ENCODE measurements around the gene SOBP. TPM values are rescaled to one million over a fixed set of nuclear protein-coding genes. Genes with fewer than 3 reads are reported as not detected.

Gene SOBP
- total and polyA plus RNA-seq, 2 donors (not counting 3 experiments of a cell fraction or from before 2014, with no cell fraction given): 0.35 to 6.6 TPM

GRCh38 chr6:107584726-107585125, 94.8 kb downstream of the SOBP start:
- no peak overlapping the region for H3K9ac ChIP-seq (replicated peaks; ENCODE audit: extremely low read depth, insufficient read depth, low read length)
- H2AFZ ChIP-seq (ENCODE audit: low read depth, low read length): no peak overlapping the region
- dilution Hi-C loops (cut with MboI; ENCODE audit: extremely low pct_ligation_motif_present, low sequenced_read_pairs): no loop called here
- POLR2A ChIA-PET: no interaction called here
- intact Hi-C loops (cut with micrococcal nuclease): no loop called here
- H4K20me1 ChIP-seq (replicated peaks; ENCODE audit: control insufficient read depth, extremely low read depth, insufficient read depth, low read length): no peaks in the 10 kb centered on the region
- H3K9me1 ChIP-seq (replicated peaks; ENCODE audit: control insufficient read depth, extremely low read depth, insufficient read depth, low read length): no peaks in the 10 kb centered on the region
- no TSS peak for BruUV-seq (replicated peaks)
- H3K4me3 ChIP-seq (replicated peaks in 1 of 3; ENCODE audit: insufficient read depth in 1 of 3, low read depth in 1 of 3, low read length in 3 of 3): no peak overlapping the region
- no peaks in the 10 kb centered on the region for H3K79me2 ChIP-seq (ENCODE audit: control insufficient read depth, insufficient read depth, low read length)
- no peaks in the 10 kb centered on the region for H3K36me3 ChIP-seq (ENCODE audit: control insufficient read depth in 2 of 2, extremely low read depth in 1 of 2, insufficient read depth in 2 of 2, low read length in 2 of 2)
- DNase-seq (ENCODE audit: low read depth, low spot score): no peak
- TF ChIP-seq JUN (IDR thresholded peaks at IDR 0.05; ENCODE audit: borderline replicate concordance, insufficient read depth, insufficient read length, low read depth) (no peak), POLR2AphosphoS5 (IDR thresholded peaks at IDR 0.05; ENCODE audit: insufficient read depth, low read depth, low read length) (no peak), GATA2 (IDR thresholded peaks at IDR 0.05; ENCODE audit: insufficient read depth, insufficient read length, low read depth, low read length) (no peak), EZH2 (IDR thresholded peaks at IDR 0.05; ENCODE audit: borderline replicate concordance, low read depth, low read length, severe bottlenecking) (no peak), POLR2A (IDR thresholded peaks at IDR 0.05; ENCODE audit: low read depth, low read length) (no peak), MYC (IDR thresholded peaks at IDR 0.05; ENCODE audit: low read depth, low read length) (no peak), FOS (IDR thresholded peaks at IDR 0.05; ENCODE audit: borderline replicate concordance, insufficient read depth, low read length) (no peak)
- TF ChIP-seq, protein P1, sequence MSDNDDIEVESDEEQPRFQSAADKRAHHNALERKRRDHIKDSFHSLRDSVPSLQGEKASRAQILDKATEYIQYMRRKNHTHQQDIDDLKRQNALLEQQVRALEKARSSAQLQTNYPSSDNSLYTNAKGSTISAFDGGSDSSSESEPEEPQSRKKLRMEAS (IDR thresholded peaks at IDR 0.05; ENCODE audit: insufficient read depth, insufficient read length): no peak
- TF ChIP-seq, protein P2, sequence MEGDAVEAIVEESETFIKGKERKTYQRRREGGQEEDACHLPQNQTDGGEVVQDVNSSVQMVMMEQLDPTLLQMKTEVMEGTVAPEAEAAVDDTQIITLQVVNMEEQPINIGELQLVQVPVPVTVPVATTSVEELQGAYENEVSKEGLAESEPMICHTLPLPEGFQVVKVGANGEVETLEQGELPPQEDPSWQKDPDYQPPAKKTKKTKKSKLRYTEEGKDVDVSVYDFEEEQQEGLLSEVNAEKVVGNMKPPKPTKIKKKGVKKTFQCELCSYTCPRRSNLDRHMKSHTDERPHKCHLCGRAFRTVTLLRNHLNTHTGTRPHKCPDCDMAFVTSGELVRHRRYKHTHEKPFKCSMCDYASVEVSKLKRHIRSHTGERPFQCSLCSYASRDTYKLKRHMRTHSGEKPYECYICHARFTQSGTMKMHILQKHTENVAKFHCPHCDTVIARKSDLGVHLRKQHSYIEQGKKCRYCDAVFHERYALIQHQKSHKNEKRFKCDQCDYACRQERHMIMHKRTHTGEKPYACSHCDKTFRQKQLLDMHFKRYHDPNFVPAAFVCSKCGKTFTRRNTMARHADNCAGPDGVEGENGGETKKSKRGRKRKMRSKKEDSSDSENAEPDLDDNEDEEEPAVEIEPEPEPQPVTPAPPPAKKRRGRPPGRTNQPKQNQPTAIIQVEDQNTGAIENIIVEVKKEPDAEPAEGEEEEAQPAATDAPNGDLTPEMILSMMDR (IDR thresholded peaks at IDR 0.05; ENCODE audit: extremely low read depth in 1 of 2, insufficient read depth in 1 of 2, low read depth in 1 of 2, low read length in 2 of 2): no peak
- no peak overlapping the region for H3K27ac ChIP-seq (ENCODE audit: insufficient read depth, low read depth, low read length)
- CTCF ChIA-PET: no interaction called here
- H3K9me3 ChIP-seq (replicated peaks; ENCODE audit: control insufficient read depth, insufficient read depth, low read length): no peaks in the 10 kb centered on the region
- no peak for FAIRE-seq
- H3K27me3 ChIP-seq (ENCODE audit: control insufficient read depth in 2 of 2, insufficient read depth in 2 of 2, low read length in 2 of 2): no peaks in the 10 kb centered on the region
- H3K4me2 ChIP-seq (ENCODE audit: insufficient read depth, low read length): no peak overlapping the region
- H3K4me1 ChIP-seq (ENCODE audit: control insufficient read depth, extremely low read depth, insufficient read depth, low read length): no peaks in the 10 kb centered on the region
